ENCODE results near the gene PRKN. TPM values are rescaled to one million over a fixed set of nuclear protein-coding genes. Genes with fewer than 3 reads are reported as not detected.
"Not testable (repeated sequence)": the region's sequence is repeated elsewhere in the genome, so short reads cannot be mapped to it uniquely, and the experiment has no call there.

Gene PRKN
- total RNA-seq, 2 experiments from 2014 or later = 0.63 TPM; not detected in 1

DNA sequence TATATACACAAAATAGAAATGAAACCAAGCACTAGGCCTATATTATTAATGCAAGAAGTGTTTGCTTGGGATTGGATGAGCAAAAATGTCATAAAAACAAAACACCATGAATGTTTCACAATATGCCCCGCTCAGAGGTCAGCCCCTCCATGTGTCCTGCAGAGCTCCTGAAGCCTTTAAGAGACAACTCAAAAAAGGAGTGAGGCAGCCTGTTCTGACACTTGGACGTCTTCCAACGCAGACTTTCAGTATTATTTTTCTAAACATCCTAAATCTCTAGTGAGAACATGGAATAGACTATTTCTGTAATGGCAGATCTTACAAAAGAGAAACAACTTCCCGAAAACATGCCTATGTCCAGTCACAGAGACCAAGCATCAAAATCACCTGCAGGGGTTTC lies 322.6 kb downstream of the PRKN start:
- Mint-ChIP-seq H3K9me3 (ENCODE audit: insufficient read depth) (peaks cover 8% of the 10 kb centered on the region), H3K4me3 (no peak overlapping the region), H3K36me3 (ENCODE audit: low read depth) (no peaks in the 10 kb centered on the region), H3K27me3 (ENCODE audit: low read depth) (no peaks in the 10 kb centered on the region), H3K4me1 (ENCODE audit: low read depth) (no peaks in the 10 kb centered on the region), H3K27ac (no peak overlapping the region)
- ATAC-seq (no peak), DNase-seq (no peak)
- ChIA-PET CTCF (no interaction called here), POLR2A (no interaction called here)

DNA sequence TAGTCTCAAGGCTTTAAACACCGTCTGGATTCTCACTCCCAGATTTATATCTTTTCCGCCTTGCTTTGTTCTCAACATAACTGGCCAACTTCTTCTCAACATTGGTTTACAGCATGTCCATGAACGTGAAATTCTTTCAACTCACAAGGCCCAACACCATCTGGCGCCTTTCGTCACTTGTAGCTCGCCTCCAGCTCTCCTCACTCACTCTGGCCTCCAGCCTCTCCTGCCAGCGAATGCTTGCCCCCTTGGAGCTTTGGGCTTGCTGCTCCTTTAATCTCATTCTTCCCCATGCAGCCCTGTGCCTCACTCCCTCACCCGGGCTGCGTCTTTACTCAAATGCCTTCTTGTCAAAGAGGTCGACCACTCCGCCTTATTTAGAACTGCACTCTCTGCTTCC lies 324.5 kb downstream of the PRKN start:
- Mint-ChIP-seq H3K4me1 (ENCODE audit: low read depth) (no peaks in the 10 kb centered on the region), H3K4me3 (no peak overlapping the region), H3K9me3 (ENCODE audit: insufficient read depth) (peaks cover 8% of the 10 kb centered on the region), H3K27ac (no peak overlapping the region), H3K27me3 (ENCODE audit: low read depth) (no peaks in the 10 kb centered on the region), H3K36me3 (ENCODE audit: low read depth) (no peaks in the 10 kb centered on the region)
- DNase-seq (no peak), ATAC-seq (no peak)
- ChIA-PET POLR2A (no interaction called here), CTCF (no interaction called here)

DNA sequence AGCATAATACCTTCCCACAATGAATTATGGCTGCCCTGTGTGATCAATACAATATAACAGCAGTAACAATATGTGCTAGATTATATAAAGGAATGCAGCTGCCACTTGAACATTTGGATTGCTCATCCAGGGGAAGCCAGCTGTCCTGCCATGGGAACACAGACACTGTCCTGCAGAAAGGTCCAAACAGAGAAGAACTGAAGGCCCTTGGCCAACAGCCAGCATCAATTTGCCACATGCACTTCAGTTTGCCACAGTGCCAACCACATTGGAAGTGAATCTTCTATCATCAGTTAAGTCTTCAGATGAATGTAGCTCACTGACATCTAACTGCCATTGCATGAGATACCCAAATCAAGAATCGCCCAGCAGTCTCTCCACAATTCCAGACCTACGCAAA lies 332.4 kb downstream of the PRKN start:
- no peak overlapping the region for H3K27ac Mint-ChIP-seq
- CTCF ChIA-PET = no interaction called here
- DNase-seq (no peak), ATAC-seq (no peak)
- no peak overlapping the region for H3K4me3 Mint-ChIP-seq
- H3K27me3 Mint-ChIP-seq (ENCODE audit: low read depth) = no peaks in the 10 kb centered on the region
- H3K9me3 Mint-ChIP-seq (ENCODE audit: insufficient read depth) = no peaks in the 10 kb centered on the region
- POLR2A ChIA-PET = no interaction called here
- no peaks in the 10 kb centered on the region for H3K4me1 Mint-ChIP-seq (ENCODE audit: low read depth)
- no peaks in the 10 kb centered on the region for H3K36me3 Mint-ChIP-seq (ENCODE audit: low read depth)

DNA sequence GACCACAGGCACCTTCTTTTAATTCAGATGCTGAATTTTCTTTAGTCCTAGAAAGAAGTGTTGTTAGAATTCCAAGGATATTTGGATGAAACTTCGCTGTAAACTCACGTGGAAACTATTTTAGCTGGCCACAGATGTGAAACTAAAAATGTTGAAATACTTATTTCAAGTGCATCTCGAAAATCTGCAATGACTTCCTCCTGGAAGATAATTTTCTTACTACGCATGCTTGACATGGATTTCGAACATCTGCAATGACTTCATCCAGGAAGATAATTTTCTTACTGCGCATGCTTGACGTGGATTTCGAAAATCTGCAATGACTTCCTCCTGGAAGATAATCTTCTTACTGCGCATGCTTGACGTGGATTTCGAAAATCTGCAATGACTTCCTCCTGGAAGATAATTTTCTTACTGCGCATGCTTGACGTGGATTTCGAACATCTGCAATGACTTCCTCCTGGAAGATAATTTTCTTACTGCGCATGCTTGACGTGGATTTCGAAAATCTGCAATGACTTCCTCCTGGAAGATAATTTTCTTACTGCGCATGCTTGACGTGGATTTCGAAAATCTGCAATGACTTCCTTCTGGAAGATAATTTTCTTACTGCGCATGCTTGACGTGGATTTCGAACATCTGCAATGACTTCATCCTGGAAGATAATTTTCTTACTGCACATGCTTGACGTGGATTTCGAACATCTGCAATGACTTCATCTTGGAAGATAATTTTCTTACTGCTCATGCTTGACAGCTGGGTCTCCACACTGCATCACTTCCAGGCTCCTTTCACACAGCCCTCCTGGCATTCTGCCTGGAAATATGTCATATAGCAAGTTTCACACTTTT lies 336.4 kb downstream of the PRKN start:
- CTCF ChIA-PET; POLR2A ChIA-PET; H3K36me3 Mint-ChIP-seq (ENCODE audit: low read depth); DNase-seq; H3K4me1 Mint-ChIP-seq (ENCODE audit: low read depth); H3K4me3 Mint-ChIP-seq; H3K9me3 Mint-ChIP-seq (ENCODE audit: insufficient read depth); ATAC-seq; H3K27ac Mint-ChIP-seq; H3K27me3 Mint-ChIP-seq (ENCODE audit: low read depth): not testable (repeated sequence)

DNA sequence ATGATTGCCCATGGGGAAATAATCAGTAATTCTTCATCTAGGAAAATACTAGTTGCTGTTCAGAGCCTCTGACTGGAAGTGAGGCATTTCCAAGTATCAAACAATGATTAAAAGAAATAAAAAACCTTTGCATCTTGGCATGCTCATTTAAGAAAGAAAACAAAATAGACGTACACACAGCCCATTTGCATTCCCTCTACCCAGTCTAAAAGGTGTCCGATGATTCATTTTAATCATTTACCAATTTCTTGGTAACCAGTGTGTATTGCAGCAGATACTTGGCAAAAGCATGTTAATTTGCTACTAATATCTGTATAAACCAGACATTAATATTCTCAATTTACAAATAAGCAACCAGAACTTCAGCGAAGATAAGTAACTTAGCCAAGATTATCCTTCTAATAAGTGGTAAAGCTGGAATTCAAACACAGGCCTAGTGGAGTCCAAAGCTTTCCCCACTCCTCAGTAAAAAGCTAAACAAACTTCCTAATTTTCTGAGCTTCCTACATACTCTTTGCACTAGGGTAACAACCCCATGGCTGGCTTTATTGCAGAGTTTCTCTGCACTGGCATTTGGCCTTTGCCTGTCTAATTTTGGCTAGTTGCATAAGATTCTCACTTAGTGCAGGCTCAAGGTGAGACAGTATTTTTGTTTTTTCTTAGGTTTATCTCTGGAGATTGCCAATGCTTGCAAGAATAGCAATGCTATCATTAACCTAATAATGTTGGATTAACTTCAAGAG lies 338.1 kb downstream of the PRKN start:
- POLR2A ChIA-PET = no interaction called here
- no peaks in the 10 kb centered on the region for H3K36me3 Mint-ChIP-seq (ENCODE audit: low read depth)
- no peaks in the 10 kb centered on the region for H3K4me1 Mint-ChIP-seq (ENCODE audit: low read depth)
- no peak overlapping the region for H3K27ac Mint-ChIP-seq
- H3K4me3 Mint-ChIP-seq = no peak overlapping the region
- ATAC-seq (no peak), DNase-seq (no peak)
- CTCF ChIA-PET = no interaction called here
- no peaks in the 10 kb centered on the region for H3K9me3 Mint-ChIP-seq (ENCODE audit: insufficient read depth)
- H3K27me3 Mint-ChIP-seq (ENCODE audit: low read depth) = no peaks in the 10 kb centered on the region

DNA sequence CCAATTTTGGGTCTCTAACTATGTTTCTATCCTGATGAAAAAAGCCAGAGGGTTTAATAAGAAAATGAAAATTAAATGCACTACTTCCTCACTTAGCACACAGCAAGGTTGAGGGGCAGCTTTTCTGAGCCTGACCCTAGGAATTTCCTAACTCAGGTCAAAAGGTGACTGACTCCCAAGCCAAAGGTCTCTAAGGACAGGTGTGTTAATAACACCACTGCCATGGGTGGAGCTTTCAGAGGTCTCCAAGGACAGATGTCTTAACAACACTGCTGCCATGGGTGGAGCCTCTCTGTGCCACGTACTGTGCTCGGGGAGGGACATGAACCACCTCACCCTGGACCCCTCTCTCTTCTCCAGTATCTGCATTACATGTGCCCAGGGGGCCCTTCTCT lies 339.2 kb downstream of the PRKN start:
- no peak overlapping the region for H3K4me3 Mint-ChIP-seq
- H3K27me3 Mint-ChIP-seq (ENCODE audit: low read depth) = no peaks in the 10 kb centered on the region
- H3K4me1 Mint-ChIP-seq (ENCODE audit: low read depth) = no peaks in the 10 kb centered on the region
- no peaks in the 10 kb centered on the region for H3K36me3 Mint-ChIP-seq (ENCODE audit: low read depth)
- ChIA-PET POLR2A (no interaction called here), CTCF (no interaction called here)
- H3K9me3 Mint-ChIP-seq (ENCODE audit: insufficient read depth) = no peaks in the 10 kb centered on the region
- ATAC-seq (no peak), DNase-seq (no peak)
- H3K27ac Mint-ChIP-seq = no peak overlapping the region

DNA sequence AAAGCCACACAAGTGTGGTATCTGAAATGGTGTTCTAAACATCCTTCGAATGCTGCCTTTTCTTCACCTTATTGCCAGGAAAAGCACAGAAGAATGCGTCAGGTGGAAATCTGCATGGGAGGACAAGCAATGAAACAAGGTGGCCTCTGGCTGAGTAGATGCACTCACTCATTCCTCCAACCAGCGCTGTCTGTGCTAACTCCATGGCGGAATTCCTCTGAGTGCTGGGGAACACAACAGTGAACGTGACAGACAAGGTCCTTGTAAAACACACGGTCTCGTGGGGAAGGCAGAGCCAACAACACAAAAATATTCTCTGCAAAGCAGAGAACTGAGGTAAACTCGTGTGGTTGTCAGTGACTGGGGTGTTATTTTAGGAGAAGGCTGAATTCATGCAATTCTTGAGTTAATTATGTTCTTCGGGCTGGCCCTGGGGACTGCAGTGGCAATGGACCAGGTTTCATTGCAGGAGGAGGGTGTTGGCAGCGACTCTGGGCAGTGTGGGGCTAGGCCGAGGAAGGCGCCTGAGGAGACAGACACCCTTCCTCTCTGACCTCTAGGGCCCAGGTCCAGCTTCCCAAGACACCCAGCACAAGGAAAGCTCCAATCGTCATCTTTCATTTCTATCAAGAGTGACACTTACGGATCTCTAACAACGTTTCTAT lies 339.7 kb downstream of the PRKN start:
- no peaks in the 10 kb centered on the region for H3K9me3 Mint-ChIP-seq (ENCODE audit: insufficient read depth)
- no peak for DNase-seq
- POLR2A ChIA-PET = no interaction called here
- H3K27me3 Mint-ChIP-seq (ENCODE audit: low read depth) = no peaks in the 10 kb centered on the region
- H3K4me1 Mint-ChIP-seq (ENCODE audit: low read depth) = no peaks in the 10 kb centered on the region
- H3K36me3 Mint-ChIP-seq (ENCODE audit: low read depth) = no peaks in the 10 kb centered on the region
- H3K4me3 Mint-ChIP-seq = no peak overlapping the region
- ATAC-seq = no peak
- CTCF ChIA-PET = no interaction called here
- no peak overlapping the region for H3K27ac Mint-ChIP-seq

DNA sequence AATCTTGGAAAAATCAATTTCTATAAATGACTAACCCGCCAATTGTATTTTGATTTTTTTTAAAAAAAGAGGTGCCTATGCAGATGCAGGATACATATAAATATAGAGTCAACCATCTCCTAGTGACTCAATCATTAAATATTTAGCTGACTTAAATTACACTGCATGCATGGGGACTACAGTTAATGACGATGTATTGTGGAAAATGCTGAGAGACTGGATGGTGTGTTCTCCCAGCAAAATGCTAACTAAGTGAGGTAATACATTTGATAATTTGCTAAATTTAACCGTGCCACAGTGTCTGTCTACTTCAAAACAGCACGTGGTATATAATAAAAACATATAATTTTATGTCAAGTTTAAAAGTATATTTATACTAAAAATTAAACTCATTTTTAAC lies 341.6 kb downstream of the PRKN start:
- Mint-ChIP-seq H3K27ac (no peak overlapping the region), H3K36me3 (ENCODE audit: low read depth) (no peaks in the 10 kb centered on the region), H3K9me3 (ENCODE audit: insufficient read depth) (no peaks in the 10 kb centered on the region), H3K4me3 (no peak overlapping the region), H3K27me3 (ENCODE audit: low read depth) (no peaks in the 10 kb centered on the region), H3K4me1 (ENCODE audit: low read depth) (no peaks in the 10 kb centered on the region)
- no peak for DNase-seq
- CTCF ChIA-PET = no interaction called here
- POLR2A ChIA-PET = no interaction called here
- ATAC-seq = no peak

DNA sequence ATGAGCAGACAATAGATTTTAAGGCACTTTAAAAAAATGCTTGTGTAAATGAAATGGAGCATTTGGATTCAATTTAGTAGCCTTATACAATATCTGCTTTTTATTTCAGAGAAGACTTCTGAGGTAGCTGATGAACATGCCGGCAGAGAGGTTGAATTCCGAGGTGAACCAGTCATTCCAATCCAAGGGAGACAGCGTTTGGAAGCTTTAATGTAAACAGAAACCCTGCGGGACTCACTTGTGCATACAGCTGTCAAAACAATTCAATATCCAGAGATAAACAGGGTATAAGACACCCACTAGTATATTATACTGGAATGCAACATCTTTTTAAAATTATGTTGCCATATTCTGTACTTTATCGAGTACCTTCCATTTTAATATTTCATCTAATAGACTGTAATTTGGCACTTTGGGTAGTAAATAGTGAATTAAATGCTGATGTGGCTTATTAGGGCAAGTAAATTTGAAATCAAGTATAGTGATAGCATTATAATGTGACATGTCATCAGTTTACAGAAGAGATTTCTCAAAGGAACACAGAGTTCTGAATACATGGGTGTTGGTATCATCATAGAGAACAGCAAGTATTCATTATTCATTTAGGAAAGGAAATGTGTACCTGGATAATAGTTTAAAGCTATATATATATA lies 347.7 kb downstream of the PRKN start:
- ChIA-PET POLR2A (no interaction called here), CTCF (no interaction called here)
- H3K36me3 Mint-ChIP-seq (ENCODE audit: low read depth) = no peaks in the 10 kb centered on the region
- H3K9me3 Mint-ChIP-seq (ENCODE audit: insufficient read depth) = no peaks in the 10 kb centered on the region
- H3K4me3 Mint-ChIP-seq = no peak overlapping the region
- H3K4me1 Mint-ChIP-seq (ENCODE audit: low read depth) = no peaks in the 10 kb centered on the region
- DNase-seq = no peak
- ATAC-seq = no peak
- H3K27ac Mint-ChIP-seq = no peak overlapping the region
- H3K27me3 Mint-ChIP-seq (ENCODE audit: low read depth) = no peaks in the 10 kb centered on the region

DNA sequence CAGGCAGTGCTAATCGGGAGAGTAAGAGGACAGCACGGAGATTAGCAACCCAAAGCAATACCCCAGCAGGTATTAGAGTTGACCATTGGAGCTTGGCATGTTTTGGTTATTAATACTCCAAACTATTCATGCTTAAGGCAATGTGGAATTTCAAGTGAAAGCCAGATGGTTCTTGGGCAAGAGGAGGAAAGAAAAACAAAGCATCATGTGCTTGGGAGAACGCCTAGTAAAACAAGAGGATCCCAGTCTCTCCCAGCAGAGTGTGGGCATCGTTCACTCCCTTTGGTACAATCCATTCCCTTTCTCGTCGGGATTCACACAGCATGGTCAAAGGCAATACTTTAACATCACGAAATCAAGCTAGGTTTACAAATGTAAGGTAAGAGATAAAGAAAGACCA lies 349.8 kb downstream of the PRKN start:
- H3K36me3 Mint-ChIP-seq (ENCODE audit: low read depth) = no peaks in the 10 kb centered on the region
- CTCF ChIA-PET = no interaction called here
- DNase-seq (no peak), ATAC-seq (no peak)
- no peaks in the 10 kb centered on the region for H3K9me3 Mint-ChIP-seq (ENCODE audit: insufficient read depth)
- no peak overlapping the region for H3K4me3 Mint-ChIP-seq
- H3K27me3 Mint-ChIP-seq (ENCODE audit: low read depth) = no peaks in the 10 kb centered on the region
- no peaks in the 10 kb centered on the region for H3K4me1 Mint-ChIP-seq (ENCODE audit: low read depth)
- POLR2A ChIA-PET = no interaction called here
- H3K27ac Mint-ChIP-seq = no peak overlapping the region

DNA sequence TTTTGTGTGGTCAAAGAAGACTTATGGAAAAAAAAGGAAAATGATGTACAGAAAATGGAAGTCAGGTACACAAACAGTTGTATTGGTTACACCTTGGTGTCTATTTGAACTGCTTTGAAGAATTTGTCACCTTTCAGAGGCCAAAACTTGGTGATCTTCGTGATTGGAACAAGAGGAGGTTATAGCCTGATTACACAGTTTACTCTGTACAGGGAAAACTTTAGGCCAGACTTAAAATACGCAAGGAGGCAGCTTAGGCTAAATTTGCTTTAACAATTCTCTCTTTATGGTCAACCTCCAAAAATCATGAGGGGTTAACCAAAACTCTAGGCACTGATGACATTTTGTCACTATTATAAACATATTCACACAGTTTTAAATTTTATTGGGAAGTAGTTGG lies 353.7 kb downstream of the PRKN start:
- no peaks in the 10 kb centered on the region for H3K9me3 Mint-ChIP-seq (ENCODE audit: insufficient read depth)
- no peak overlapping the region for H3K4me3 Mint-ChIP-seq
- no peaks in the 10 kb centered on the region for H3K36me3 Mint-ChIP-seq (ENCODE audit: low read depth)
- H3K4me1 Mint-ChIP-seq (ENCODE audit: low read depth) = no peaks in the 10 kb centered on the region
- no peak for DNase-seq
- ChIA-PET CTCF (no interaction called here), POLR2A (no interaction called here)
- no peaks in the 10 kb centered on the region for H3K27me3 Mint-ChIP-seq (ENCODE audit: low read depth)
- no peak for ATAC-seq
- no peak overlapping the region for H3K27ac Mint-ChIP-seq

DNA sequence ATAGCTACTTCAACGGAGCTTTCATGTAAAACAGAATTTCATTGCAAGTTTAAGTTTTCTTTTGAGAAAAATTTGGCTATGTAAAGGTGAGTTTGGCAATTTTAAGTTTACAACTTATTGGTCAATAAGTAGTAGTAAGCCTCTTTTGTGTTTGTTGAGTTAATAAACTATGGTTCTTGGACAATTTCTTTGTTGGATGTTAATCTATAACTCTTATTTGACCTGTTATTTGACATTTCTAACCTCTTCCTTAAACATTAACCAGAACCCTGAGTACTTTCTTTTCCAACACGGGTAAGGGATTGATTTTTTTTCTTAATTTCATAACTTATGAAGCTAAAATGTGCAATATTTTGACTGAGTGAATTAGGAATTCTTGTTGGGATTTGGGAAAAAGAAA lies 354.4 kb downstream of the PRKN start:
- DNase-seq = no peak
- Mint-ChIP-seq H3K9me3 (ENCODE audit: insufficient read depth) (no peaks in the 10 kb centered on the region), H3K4me1 (ENCODE audit: low read depth) (no peaks in the 10 kb centered on the region), H3K27ac (no peak overlapping the region), H3K27me3 (ENCODE audit: low read depth) (no peaks in the 10 kb centered on the region), H3K4me3 (no peak overlapping the region), H3K36me3 (ENCODE audit: low read depth) (no peaks in the 10 kb centered on the region)
- CTCF ChIA-PET = no interaction called here
- POLR2A ChIA-PET = no interaction called here
- ATAC-seq = no peak

All from activated CD8-positive, alpha-beta T cell treated with anti-CD3 and anti-CD28 coated beads, Interleukin-2, amount 10 ng/mL, durations not matched to agents 7 days and 5 days (primary cell).